Ammon's horn (tissue), 1 donor: ENCODE data around the gene RBP3.

ENCODE experiments used
- DNase-seq: peaks from one replicate; pipeline ENCODE4 v3.0.0-alpha.2; 2016; ENCODE audit warnings: low spot score

RBP3 gene

GRCh38 chr10:47401874-47402640 lies 53.9 kb downstream of the RBP3 start:
- DNase-seq: no peak

- DNase-seq: no peak
These were observed 54.6 kb downstream of the RBP3 start for GRCh38 chr10:47402641-47403301.

- DNase-seq: no peak
These were observed 55.5 kb downstream of the RBP3 start for GRCh38 chr10:47403446-47404318.

GRCh38 chr10:47404446-47404845 lies 56.3 kb downstream of the RBP3 start:
- DNase-seq: no peak

GRCh38 chr10:47404937-47405336 lies 56.8 kb downstream of the RBP3 start:
- no peak for DNase-seq

- no peak for DNase-seq
These were observed 57.8 kb downstream of the RBP3 start for GRCh38 chr10:47405857-47406547.

GRCh38 chr10:47406548-47406869 lies 58.3 kb downstream of the RBP3 start:
- no peak for DNase-seq

GRCh38 chr10:47406870-47407691 lies 58.9 kb downstream of the RBP3 start:
- no peak for DNase-seq
